Hepatocyte (in vitro differentiated cells): ENCODE results near the gene PSMD1. TPM values are rescaled to one million over a fixed set of nuclear protein-coding genes. Genes with fewer than 3 reads are reported as not detected.

Source experiments
- DNase-seq: peaks from one replicate; pipeline ENCODE4 v3.0.0-alpha.2; 2016; ENCODE audit warnings: low spot score
- H2AFZ ChIP-seq: fragments of 200-600 bp; sonication (generic); 2 replicates; pipeline ENCODE4 v1.6.0; 2016; ENCODE audit warnings: antibody characterized with exemption, mild to moderate bottlenecking
- H3K27ac ChIP-seq: fragments of 200-600 bp; sonication (generic); 2 replicates; pipeline ENCODE4 v1.5.1; 2016; ENCODE audit warnings: mild to moderate bottlenecking
- H3K27me3 ChIP-seq: fragments of 200-600 bp; sonication (generic); 2 replicates; pipeline ENCODE4 v1.6.1; 2016
- H3K36me3 ChIP-seq: fragments of 200-600 bp; sonication (generic); replicated peaks from 2 replicates; pipeline ENCODE4 v1.5.1; 2016; ENCODE audit warnings: low read depth; ENCODE audit not compliant: insufficient read depth
- H3K4me1 ChIP-seq: fragments of 200-600 bp; sonication (generic); 2 replicates; pipeline ENCODE4 v1.5.1; 2016; ENCODE audit warnings: mild to moderate bottlenecking, moderate library complexity; ENCODE audit not compliant: insufficient read depth
- H3K4me2 ChIP-seq: fragments of 200-600 bp; sonication (generic); 2 replicates; pipeline ENCODE4 v1.6.0; 2016
- H3K4me3 ChIP-seq: fragments of 200-600 bp; sonication (generic); 2 replicates; pipeline ENCODE4 v1.5.1; 2016; ENCODE audit warnings: mild to moderate bottlenecking
- H3K79me2 ChIP-seq: fragments of 200-600 bp; sonication (generic); 2 replicates; pipeline ENCODE4 v1.6.0; 2017; ENCODE audit warnings: mild to moderate bottlenecking
- H3K9me2 ChIP-seq: fragments of 200-600 bp; sonication (generic); replicated peaks from 2 replicates; pipeline ENCODE4 v1.6.0; 2017; ENCODE audit warnings: mild to moderate bottlenecking; ENCODE audit not compliant: insufficient read depth
- H3K9me3 ChIP-seq: fragments of 200-600 bp; sonication (generic); 2 replicates; pipeline ENCODE4 v1.5.1; 2016; ENCODE audit warnings: low read depth, mild to moderate bottlenecking
- H4K20me1 ChIP-seq: fragments of 200-600 bp; sonication (generic); 2 replicates; pipeline ENCODE4 v1.6.0; 2016; ENCODE audit warnings: mild to moderate bottlenecking; ENCODE audit not compliant: insufficient read depth, poor library complexity, severe bottlenecking
- EZH2 ChIP-seq: fragments of 200-600 bp; sonication (generic); IDR thresholded peaks from 2 replicates; pipeline ENCODE4 v1.6.1; 2016; ENCODE audit warnings: antibody characterized with exemption, mild to moderate bottlenecking, borderline replicate concordance
- EZH2phosphoT487 ChIP-seq: fragments of 200-600 bp; sonication (generic); IDR thresholded peaks from one replicate; pipeline ENCODE4 v1.6.1; 2018; ENCODE audit warnings: antibody characterized with exemption, mild to moderate bottlenecking, low read depth, moderate library complexity; ENCODE audit not compliant: unreplicated experiment, severe bottlenecking
- WGBS: methylation state at CpG from one replicate; pipeline ENCODE4 v1.1.6; 2016; ENCODE audit warnings: low lambda C conversion rate; ENCODE audit errors: missing lambda C conversion rate; 5-methylcytosine and 5-hydroxymethylcytosine counted together
- polyA plus RNA-seq: library from polyadenylated mRNA; unstranded; fragments of >200 nt; fragmentation: Nextera tagmentation; extraction: Ambion mirVana; gene quantifications from 2 replicates; pipeline ENCODE4 v1.2.1, GENCODE V29; 2016
- total RNA-seq: library from RNA; depleted of rRNA; stranded (reverse); fragments of >200 nt; gene quantifications from 2 replicates; pipeline ENCODE4 v1.2.3, GENCODE V29; 2014
- TF ChIP-seq, protein P1 (sequence below): fragments of 200-600 bp; sonication (generic); IDR thresholded peaks from 2 replicates; pipeline ENCODE4 v1.5.1; 2016; ENCODE audit warnings: antibody characterized with exemption, mild to moderate bottlenecking; ENCODE audit not compliant: poor library complexity

Gene PSMD1
- total and polyA plus RNA-seq, 2 experiments from 2014 or later, result 92.9 to 106 TPM

GRCh38 chr2:231159306-231159705, 102.6 kb downstream of the PSMD1 start:
- no peaks in the 10 kb centered on the region for H4K20me1 ChIP-seq
- no peaks in the 10 kb centered on the region for H3K27me3 ChIP-seq
- no peak overlapping the region for H3K4me3 ChIP-seq
- H3K79me2 ChIP-seq, result no peaks in the 10 kb centered on the region
- H3K36me3 ChIP-seq, result no peaks in the 10 kb centered on the region
- H2AFZ ChIP-seq, result no peak overlapping the region
- no peaks in the 10 kb centered on the region for H3K9me2 ChIP-seq
- no peaks in the 10 kb centered on the region for H3K4me1 ChIP-seq
- H3K4me2 ChIP-seq, result no peak overlapping the region
- no peak for DNase-seq
- H3K27ac ChIP-seq, result no peak overlapping the region
- TF ChIP-seq EZH2 (no peak), EZH2phosphoT487 (no peak)
- TF ChIP-seq, protein P1, sequence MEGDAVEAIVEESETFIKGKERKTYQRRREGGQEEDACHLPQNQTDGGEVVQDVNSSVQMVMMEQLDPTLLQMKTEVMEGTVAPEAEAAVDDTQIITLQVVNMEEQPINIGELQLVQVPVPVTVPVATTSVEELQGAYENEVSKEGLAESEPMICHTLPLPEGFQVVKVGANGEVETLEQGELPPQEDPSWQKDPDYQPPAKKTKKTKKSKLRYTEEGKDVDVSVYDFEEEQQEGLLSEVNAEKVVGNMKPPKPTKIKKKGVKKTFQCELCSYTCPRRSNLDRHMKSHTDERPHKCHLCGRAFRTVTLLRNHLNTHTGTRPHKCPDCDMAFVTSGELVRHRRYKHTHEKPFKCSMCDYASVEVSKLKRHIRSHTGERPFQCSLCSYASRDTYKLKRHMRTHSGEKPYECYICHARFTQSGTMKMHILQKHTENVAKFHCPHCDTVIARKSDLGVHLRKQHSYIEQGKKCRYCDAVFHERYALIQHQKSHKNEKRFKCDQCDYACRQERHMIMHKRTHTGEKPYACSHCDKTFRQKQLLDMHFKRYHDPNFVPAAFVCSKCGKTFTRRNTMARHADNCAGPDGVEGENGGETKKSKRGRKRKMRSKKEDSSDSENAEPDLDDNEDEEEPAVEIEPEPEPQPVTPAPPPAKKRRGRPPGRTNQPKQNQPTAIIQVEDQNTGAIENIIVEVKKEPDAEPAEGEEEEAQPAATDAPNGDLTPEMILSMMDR, result no peak
- H3K9me3 ChIP-seq, result no peaks in the 10 kb centered on the region

DNA sequence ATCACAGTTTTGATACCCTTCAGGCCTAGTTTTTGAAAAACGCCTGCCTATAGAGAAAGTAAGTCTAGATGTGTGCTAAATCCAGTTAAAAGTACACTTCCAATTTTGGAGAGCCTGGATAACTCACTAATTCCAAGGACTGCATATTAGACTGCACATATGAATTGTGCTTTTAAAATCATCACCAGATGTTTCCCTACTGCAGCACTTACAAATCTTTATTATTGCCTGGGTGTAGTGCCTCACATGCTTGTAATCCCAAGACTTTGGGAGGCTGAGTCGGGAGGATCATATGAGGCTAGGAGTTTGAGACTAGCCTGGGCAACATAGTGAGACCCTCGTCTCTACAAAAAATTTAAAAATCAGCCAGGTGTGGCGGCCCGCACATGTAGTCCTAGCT, 104.0 kb downstream of the PSMD1 start:
- Histone ChIP-seq H4K20me1 (no peaks in the 10 kb centered on the region), H3K9me3 (no peaks in the 10 kb centered on the region), H3K36me3 (no peaks in the 10 kb centered on the region), H3K4me1 (no peaks in the 10 kb centered on the region), H3K27ac (peak overlapping the region; percentile 78), H3K27me3 (no peaks in the 10 kb centered on the region), H3K4me2 (no peak overlapping the region), H3K9me2 (no peaks in the 10 kb centered on the region), H3K4me3 (no peak overlapping the region), H2AFZ (no peak overlapping the region), H3K79me2 (no peaks in the 10 kb centered on the region)
- TF ChIP-seq, protein P1, result no peak
- TF ChIP-seq EZH2phosphoT487 (no peak), EZH2 (no peak)
- no peak for DNase-seq
- 92% methylated on average over 5 of the region's 5 CpGs for WGBS

- no peaks in the 10 kb centered on the region for H3K9me3 ChIP-seq
- no peaks in the 10 kb centered on the region for H4K20me1 ChIP-seq
- DNase-seq, result no peak
- no peaks in the 10 kb centered on the region for H3K36me3 ChIP-seq
- no peaks in the 10 kb centered on the region for H3K79me2 ChIP-seq
- WGBS, result 88% methylated on average over 7 of the region's 7 CpGs
- H2AFZ ChIP-seq, result no peak overlapping the region
- no peak for TF ChIP-seq EZH2
- TF ChIP-seq, protein P1, result no peak
- peak overlapping the region; percentile 78 for H3K27ac ChIP-seq
- H3K9me2 ChIP-seq, result no peaks in the 10 kb centered on the region
- H3K27me3 ChIP-seq, result no peaks in the 10 kb centered on the region
- H3K4me1 ChIP-seq, result no peaks in the 10 kb centered on the region
- H3K4me3 ChIP-seq, result no peak overlapping the region
- no peak overlapping the region for H3K4me2 ChIP-seq
These were observed 104.7 kb downstream of the PSMD1 start for GRCh38 chr2:231161252-231161839.

DNA sequence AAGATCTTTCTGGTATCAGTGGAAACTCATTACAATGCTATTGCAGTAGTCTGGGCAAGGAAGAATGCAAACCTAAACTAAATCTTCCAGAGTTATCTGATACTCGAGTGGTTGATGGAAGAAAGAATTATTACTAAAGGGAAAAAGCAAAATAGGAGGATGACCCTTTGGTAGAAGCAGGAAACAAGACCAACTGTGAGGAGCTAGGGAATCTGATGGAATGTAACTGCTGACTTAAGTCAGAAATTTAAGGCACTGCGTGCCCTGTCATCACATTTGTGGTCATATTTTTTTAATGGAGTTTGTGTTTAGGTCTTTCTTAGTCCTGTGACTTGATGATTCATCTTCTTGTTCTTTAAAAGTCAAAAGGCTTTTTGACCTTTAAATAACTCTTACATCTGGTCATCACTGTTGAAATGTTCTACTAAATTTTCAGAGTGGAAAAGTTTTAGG, 105.2 kb downstream of the PSMD1 start:
- no peak for TF ChIP-seq EZH2
- 62% methylated on average over 2 of the region's 2 CpGs for WGBS
- Histone ChIP-seq H3K4me1 (no peaks in the 10 kb centered on the region), H3K4me3 (no peak overlapping the region), H3K36me3 (no peaks in the 10 kb centered on the region), H3K4me2 (no peak overlapping the region), H4K20me1 (no peaks in the 10 kb centered on the region), H2AFZ (no peak overlapping the region), H3K27me3 (no peaks in the 10 kb centered on the region), H3K79me2 (no peaks in the 10 kb centered on the region), H3K27ac (peak overlapping the region; percentile 78), H3K9me3 (no peaks in the 10 kb centered on the region), H3K9me2 (no peaks in the 10 kb centered on the region)
- peak; percentile 13 for DNase-seq
